ENCODE data around the gene NEURL3. TPM values are rescaled to one million over a fixed set of nuclear protein-coding genes. Genes with fewer than 3 reads are reported as not detected.

Gene NEURL3
- total and polyA plus RNA-seq, 10 donors = 0.32 to 1.2 (median 0.64) TPM; not detected in 2

DNA sequence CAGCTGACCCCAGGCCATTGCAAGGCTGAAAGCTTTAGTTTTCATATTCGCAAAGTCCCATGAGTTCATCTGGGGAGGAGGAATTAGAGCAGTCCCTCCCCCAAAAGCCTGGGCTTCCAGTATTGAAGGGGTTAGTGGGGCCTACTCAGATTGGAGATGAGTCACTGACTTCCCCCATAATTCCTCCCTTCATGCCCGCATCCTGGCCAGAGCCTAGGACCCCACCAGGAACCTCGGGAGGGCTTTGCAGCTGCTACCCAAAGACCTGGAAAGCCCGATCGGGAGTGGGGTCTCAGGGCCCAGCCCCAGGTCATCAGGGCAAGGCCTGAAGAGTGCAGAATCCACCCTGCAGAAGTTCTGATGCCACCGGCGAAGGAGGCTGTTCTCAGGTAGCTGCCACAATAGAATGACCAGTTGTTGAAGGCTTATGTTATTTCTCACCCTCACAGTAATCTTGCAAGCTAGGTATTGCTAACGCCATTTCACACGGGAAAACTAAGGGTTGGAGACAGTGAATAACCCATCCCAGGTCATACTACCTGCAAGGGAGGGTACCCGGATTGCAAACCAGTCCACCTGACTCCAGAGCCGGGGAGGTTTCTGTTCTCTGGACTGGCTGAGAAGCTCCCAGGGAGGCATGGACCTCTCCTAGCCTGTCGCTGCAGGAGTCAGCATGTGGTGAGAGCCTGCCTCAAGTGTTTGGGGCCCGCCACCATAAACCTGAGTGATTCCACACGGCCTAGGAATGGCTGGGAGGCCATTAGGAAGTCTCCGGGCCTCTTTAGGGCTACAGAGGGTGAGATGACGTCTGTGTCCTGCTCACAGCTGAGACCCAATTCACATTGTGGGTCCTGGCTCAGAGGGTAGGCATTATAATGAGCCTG, 25.6 kb upstream of the NEURL3 start:
- WGBS, 5 donors = 79 to 91% (median 83%) methylated on average over 12 to 16 of the region's 16 CpGs
- TF ChIP-seq, protein P1, sequence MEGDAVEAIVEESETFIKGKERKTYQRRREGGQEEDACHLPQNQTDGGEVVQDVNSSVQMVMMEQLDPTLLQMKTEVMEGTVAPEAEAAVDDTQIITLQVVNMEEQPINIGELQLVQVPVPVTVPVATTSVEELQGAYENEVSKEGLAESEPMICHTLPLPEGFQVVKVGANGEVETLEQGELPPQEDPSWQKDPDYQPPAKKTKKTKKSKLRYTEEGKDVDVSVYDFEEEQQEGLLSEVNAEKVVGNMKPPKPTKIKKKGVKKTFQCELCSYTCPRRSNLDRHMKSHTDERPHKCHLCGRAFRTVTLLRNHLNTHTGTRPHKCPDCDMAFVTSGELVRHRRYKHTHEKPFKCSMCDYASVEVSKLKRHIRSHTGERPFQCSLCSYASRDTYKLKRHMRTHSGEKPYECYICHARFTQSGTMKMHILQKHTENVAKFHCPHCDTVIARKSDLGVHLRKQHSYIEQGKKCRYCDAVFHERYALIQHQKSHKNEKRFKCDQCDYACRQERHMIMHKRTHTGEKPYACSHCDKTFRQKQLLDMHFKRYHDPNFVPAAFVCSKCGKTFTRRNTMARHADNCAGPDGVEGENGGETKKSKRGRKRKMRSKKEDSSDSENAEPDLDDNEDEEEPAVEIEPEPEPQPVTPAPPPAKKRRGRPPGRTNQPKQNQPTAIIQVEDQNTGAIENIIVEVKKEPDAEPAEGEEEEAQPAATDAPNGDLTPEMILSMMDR (IDR thresholded peaks at IDR 0.05 in 8 of 11, conservative IDR thresholded peaks at IDR 0.05 in 3 of 11) = no peak
- no peak for TF ChIP-seq POLR2A (IDR thresholded peaks at IDR 0.05)
- TF ChIP-seq POLR2AphosphoS5 (IDR thresholded peaks at IDR 0.05) = no peak
- Histone ChIP-seq H3K4me3 (no peak overlapping the region), H3K36me3 (no peaks in the 10 kb centered on the region), H3K9me3 (no peaks in the 10 kb centered on the region), H3K27ac (peak overlapping the region in 3 of 8 donors; percentile 53 to 86 (median 80)), H3K4me1 (peaks cover 38 to 98% (median 67%) of the 10 kb centered on the region in 6 donors), H3K27me3 (replicated peaks in 1 of 7) (no peaks in the 10 kb centered on the region)
- no peak for DNase-seq
- intact Hi-C loops (cut with DNase I; ENCODE audit: low total_unique reads) = no loop called here

- DNase-seq = no peak
Measured at GRCh38 chr2:96530144-96530430, 24.9 kb upstream of the NEURL3 start.

GRCh38 chr2:96529376-96530143, 24.4 kb upstream of the NEURL3 start:
- no peak overlapping the region for H3K4me3 ChIP-seq
- no peaks in the 10 kb centered on the region for H3K36me3 ChIP-seq
- H3K4me1 ChIP-seq = peaks cover 38 to 95% (median 68%) of the 10 kb centered on the region in 6 donors
- peak overlapping the region in 2 of 8 donors; percentile 84 to 85 for H3K27ac ChIP-seq
- TF ChIP-seq POLR2A (IDR thresholded peaks at IDR 0.05) = no peak
- TF ChIP-seq, protein P1 (IDR thresholded peaks at IDR 0.05 in 8 of 11, conservative IDR thresholded peaks at IDR 0.05 in 3 of 11) = no peak
- TF ChIP-seq POLR2AphosphoS5 (IDR thresholded peaks at IDR 0.05) = no peak
- no peaks in the 10 kb centered on the region for H3K9me3 ChIP-seq
- intact Hi-C loops (cut with DNase I; ENCODE audit: low total_unique reads) = no loop called here
- WGBS, 5 donors = 83 to 96% (median 90%) methylated on average over 8 to 9 of the region's 9 CpGs
- DNase-seq = peak; percentile 73
- no peaks in the 10 kb centered on the region for H3K27me3 ChIP-seq (replicated peaks in 1 of 7)

More at GRCh38 chr2:96530144-96530430, 24.9 kb upstream of the NEURL3 start:
- H3K4me3 ChIP-seq = no peak overlapping the region
- H3K27ac ChIP-seq = peak overlapping the region in 1 of 8 donors; percentile 1
- no peak for TF ChIP-seq POLR2AphosphoS5 (IDR thresholded peaks at IDR 0.05)
- no peak for TF ChIP-seq POLR2A (IDR thresholded peaks at IDR 0.05)
- TF ChIP-seq, protein P1 (IDR thresholded peaks at IDR 0.05 in 8 of 11, conservative IDR thresholded peaks at IDR 0.05 in 3 of 11) = no peak
- H3K4me1 ChIP-seq = peaks cover 38 to 95% (median 66%) of the 10 kb centered on the region in 6 donors
- no peaks in the 10 kb centered on the region for H3K27me3 ChIP-seq (replicated peaks in 1 of 7)
- H3K36me3 ChIP-seq = no peaks in the 10 kb centered on the region
- no peaks in the 10 kb centered on the region for H3K9me3 ChIP-seq
- WGBS, 5 donors = 80 to 87% (median 84%) methylated on average over 6 of the region's 6 CpGs
- intact Hi-C loops (cut with DNase I; ENCODE audit: low total_unique reads) = no loop called here
